Epidermal melanocyte (primary cell): ENCODE results near the gene CA10.

Source experiments
- DNase-seq: peaks from one replicate; pipeline ENCODE4 v3.0.0; 2011; ENCODE audit warnings: low spot score; ENCODE audit not compliant: insufficient read length

The CA10 gene

GRCh38 chr17:51687887-51688286 is 470.6 kb downstream of the CA10 start:
- DNase-seq = no peak

GRCh38 chr17:51685287-51685909 is 473.1 kb downstream of the CA10 start:
- DNase-seq = no peak

GRCh38 chr17:51684214-51684613 is 474.3 kb downstream of the CA10 start:
- no peak for DNase-seq

GRCh38 chr17:51683291-51683690 is 475.2 kb downstream of the CA10 start:
- DNase-seq = no peak

DNA sequence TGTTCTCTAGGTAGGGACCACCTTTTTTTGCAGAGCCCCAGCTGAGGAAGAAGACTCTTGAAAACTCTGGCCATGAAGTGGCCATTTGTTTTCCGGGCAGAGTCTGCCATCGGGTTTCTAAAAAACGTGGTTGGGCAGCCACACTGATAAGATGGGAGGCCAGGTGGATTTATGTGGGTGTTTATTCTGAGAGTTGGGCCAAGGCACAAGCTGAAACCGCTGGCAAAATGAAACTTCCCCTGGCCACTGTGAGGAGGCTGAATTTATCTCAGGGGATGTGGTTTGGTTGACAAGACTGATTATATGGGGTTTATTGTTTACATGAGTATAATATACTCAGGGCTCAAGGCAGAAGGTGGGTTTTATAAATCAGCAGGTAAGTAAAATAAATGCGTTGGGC is 476.4 kb downstream of the CA10 start:
- DNase-seq = no peak

DNA sequence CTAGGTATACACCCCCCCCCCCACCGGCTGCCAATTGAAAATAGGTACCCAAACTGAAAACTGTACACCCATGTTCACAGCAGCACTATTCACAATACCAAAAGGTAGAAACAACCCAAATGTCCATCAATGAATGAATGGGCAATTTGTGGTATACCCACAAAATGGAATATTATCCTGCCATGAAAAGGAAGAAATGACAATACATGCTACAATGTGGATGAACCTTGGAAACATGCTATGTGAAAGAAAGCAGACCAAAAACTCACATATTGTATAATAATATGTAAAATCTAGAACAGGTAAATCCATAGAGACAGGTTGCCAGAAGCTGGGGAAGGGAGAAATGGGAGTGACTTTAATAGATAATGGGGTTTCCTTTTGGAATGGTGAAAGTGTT is 480.6 kb downstream of the CA10 start:
- DNase-seq = no peak

- DNase-seq = no peak
Observed at GRCh38 chr17:51676691-51677487, 481.6 kb downstream of the CA10 start.

DNA sequence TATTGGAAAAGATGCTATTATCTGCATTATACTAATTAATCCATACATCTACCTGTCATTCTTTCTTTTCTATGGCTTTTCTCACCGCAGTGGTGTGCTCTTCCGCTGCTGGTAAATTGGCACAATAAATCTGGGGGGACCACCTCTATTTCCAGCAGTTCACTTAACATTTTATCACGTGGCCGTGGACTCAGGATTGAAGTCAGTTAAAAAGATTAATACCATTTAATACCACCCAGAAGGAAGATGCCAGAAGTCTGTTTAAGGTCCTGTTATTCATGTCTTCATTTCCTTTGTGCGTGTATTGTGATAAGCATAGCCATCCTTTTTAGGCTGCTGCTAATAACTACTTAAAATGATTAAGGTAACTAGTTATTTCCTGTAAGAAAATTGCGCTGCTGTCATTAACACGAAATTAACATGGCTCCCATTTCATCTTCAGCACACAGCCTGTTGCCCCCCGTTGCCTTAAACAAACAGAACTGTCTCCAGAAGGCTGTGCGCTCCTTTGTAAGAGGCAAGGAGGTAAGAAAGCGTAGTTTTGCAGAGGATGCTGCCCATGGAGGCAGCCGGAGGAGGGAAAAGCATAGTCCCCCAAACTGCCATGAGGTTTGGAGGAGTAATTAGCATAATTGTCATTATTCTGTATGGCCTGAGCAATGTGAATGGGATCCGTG is 483.8 kb downstream of the CA10 start:
- no peak for DNase-seq

DNA sequence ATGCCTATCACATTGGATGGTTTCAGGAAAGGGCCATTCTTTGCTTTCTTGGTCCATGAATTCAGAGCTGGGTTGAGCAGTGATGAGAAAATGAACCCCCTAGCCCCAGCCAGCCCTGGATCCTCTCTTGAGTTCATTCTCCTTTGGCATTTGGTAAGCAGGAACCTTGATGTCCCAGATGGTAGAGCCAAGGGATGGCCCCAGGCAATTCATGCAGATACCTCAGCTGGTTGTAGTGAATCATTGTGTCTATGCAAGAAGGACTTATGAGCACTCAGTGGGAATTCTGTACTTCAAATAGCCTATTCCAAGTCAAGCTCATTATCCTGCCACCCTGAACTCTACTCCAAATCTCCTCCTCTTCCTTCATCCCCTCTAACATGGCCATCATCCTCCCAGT is 485.4 kb downstream of the CA10 start:
- DNase-seq = no peak

GRCh38 chr17:51672065-51672464 is 486.4 kb downstream of the CA10 start:
- no peak for DNase-seq

DNA sequence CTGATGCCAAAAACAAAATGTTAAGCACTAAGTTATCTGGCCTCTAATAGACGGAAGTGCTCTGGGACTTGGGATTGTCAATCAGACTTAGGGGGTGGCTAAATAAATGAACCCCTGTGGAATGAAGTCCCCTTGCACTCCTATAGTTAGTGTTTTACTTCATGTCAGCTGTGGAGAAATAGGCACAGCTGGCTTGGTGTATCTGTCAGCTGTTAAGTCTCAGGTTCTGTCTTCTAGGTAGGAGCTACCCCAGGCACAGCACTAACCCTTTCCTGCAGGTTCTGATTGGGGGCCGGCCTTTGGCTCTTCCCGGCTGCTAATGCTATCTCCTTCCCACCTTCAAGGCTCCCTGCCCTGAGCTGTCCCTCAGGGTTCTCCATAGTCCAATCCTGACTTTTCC is 487.6 kb downstream of the CA10 start:
- DNase-seq = no peak

- no peak for DNase-seq
Observed at GRCh38 chr17:51668963-51669246, 489.6 kb downstream of the CA10 start.

DNA sequence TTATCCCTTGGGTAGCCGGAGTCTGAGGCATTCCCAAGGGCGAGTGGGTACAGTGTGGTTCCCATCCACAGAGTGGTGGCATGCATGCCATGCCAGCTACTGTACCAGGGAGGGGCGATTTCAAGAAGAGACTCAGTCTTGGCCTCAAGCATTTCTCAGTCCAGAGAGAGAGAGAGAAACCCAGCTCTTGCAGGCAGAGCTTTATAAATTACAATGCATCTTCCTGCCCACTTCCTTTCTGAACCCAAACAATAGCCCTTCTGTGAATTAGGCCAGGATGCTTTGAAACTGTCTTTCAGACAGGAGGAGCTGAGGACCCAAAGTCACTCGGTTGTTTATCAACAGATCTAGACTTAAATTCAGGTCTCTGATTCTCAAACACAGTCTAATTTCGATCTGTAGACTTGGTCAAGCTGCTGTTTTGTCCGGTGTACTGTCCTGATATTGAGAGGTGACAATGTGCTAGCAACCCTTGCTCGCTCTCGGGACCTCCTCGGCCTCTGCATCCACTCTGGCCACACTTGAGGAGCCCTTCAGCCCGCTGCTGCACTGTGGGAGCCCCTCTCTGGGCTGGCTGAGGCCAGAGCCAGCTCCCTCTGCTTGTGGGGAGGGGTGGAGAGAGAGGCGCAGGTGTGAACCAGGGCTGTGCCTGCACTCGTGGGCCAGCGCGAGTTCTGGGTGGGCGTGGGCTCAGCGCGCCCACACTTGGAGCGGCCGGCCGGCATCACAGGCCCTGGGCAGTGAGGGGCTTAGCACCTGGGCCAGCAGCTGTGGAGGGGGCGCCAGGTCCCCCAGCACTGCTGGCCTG is 490.2 kb downstream of the CA10 start:
- DNase-seq = no peak

GRCh38 chr17:51667706-51668083 is 490.8 kb downstream of the CA10 start:
- DNase-seq = no peak

GRCh38 chr17:51666971-51667705 is 491.4 kb downstream of the CA10 start:
- DNase-seq = no peak

GRCh38 chr17:51662204-51663056 is 496.1 kb downstream of the CA10 start:
- no peak for DNase-seq

GRCh38 chr17:51661403-51661802 is 497.1 kb downstream of the CA10 start:
- DNase-seq = no peak

DNA sequence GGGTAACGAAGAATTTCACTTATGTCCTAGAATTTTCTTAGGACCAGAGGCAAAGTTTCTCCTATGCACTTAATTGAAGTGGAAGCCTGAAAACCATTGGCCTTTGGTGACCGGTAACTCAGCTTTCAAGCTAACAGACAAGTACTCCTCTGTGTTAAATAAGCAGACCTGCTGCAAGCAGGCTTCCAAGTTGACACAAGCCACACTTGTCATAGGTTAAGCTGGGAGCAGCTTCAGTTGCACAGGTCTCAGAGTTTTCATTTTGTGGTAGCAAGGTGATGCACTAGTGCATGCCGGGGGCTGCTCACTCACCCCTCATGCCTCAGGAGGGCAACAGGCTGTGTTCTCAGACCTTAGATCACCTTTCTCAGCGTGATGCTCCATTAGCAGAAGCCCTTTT is 498.2 kb downstream of the CA10 start:
- no peak for DNase-seq

DNA sequence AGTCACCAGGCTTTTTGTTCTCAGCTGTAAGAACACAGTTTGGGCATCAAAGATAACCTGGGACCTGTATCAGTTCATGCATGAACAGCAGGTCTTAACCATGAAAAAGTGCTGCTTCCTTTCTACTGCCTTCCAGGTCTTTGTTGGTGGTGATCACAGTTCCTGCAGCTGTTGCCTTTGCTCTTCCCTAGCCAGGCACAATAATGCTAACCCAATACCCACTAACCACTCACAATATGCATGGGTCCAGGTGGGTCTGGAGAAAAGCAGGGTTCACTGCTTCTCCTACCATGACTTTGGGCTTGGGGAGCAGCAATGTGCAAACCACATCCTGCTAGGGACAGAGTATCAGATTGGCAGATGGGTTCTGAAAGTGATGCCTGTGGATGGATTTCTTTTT is 501.3 kb downstream of the CA10 start:
- DNase-seq = no peak

DNA sequence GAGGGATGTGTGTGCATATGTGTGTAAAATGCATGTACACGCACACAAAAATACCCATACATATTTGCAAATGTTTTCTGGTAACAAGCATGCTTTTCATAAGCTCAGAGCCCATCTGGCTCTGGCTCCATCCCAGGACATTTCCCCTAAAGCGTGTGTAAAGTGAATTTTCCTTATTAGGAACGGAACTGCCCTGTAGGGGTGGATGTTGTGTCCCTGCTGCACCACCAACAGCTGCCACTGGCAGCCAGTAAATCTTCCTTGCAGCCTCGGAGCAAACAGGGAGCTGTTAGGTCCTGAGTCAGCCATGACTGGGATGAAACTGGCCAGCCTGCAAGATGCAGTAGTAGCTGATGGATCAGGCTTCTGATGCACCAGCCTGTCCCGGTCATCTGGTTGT is 504.6 kb downstream of the CA10 start:
- DNase-seq = peak; percentile 28
